GM18508 (cell line): ENCODE data around the gene LYRM4.
A peak's percentile ranks its signal among the peaks of the same experiment; 100 is the strongest.

Experiments used
- ATAC-seq: cut with Tn5 transposase; IDR thresholded peaks from one replicate; pipeline ENCODE4 v1.9.1; 2021; ENCODE audit warnings: moderate number of reproducible peaks; ENCODE audit not compliant: insufficient read depth, unreplicated experiment

Gene LYRM4

DNA sequence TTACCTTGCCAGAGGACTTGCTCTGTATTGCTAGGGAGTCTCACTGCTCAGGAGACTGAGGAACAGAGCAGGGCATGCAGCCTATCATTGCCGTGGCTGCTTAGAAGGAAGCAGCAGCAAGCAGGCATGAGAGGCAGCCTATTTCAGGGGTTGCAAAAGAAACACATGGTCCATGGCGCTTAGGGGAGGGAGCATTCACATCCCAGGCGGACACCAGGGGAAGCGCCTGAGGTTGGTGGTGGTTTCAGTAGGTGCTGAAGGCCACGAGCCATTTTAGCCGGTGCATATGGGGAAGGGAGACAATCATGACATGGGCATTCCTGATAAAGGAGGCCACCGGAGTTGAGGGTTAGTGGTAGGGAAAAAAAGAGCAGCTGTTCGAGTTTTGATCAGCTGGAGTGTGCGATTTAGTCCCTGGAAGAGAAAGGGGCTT is 21.5 kb upstream of the LYRM4 start:
- no peak for ATAC-seq

DNA sequence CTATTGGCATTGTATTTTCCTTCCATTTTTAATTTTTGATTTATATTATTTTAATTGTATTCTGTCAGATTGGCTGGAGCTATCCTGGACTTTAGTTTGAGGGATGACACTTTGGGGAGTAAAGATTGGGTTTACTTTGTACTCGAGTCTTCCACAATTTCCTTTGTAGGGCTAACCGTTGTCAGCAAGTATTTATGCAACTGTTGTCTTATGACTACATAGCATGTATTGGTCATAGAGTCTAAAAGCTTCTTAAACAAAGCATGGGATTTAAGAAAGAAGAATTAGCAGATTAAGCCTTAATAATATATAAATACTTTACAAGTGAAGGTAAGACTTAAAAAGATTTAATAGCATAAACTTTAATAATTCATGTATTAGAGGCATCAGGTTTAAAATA is 20.2 kb upstream of the LYRM4 start:
- ATAC-seq: no peak

DNA sequence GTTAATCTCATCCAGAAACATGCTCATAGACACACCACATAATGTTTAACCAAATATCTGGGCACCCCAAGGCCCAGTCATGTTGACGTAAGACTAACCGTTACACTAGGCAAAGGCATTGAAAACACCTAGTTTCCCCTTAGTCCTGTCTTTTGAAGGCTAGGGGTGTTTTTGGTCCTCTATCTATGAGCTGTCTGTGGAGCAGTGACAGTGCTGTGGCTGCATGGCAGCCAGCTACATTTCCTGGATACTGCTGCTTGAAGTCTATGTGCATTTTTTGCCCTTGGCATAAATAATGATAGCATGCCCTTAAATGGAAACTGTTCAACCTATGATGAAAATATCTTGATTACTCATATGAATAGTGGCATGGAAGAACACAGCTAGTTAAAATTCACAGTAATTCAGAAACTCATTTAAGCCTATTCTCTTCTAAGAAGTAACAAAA is 19.2 kb upstream of the LYRM4 start:
- no peak for ATAC-seq

DNA sequence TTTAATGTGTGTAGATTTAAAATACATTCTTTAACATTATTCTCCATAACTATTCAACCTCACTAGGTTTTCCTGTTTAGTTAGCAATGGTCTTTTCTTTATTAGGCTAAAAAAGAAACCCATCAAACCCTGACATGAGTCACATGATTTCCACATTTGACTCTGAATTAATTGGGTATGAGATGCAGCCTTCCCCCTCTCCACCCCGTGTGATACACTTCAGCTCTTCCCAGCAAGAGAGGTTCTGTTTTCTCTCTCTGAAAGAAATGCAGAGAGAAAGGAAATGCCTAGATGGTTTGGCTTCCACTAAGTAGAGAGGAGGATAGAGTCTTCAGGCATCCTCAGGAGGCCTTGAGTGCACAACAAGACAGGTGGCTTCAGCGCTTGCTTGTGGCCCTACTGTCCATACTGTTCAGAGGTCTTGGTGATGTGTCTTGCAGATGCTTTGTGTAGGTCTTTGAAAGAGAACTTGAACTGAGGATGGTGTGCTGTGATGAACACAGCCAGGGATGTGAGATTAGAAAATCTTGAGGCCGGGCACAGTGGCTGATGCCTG is 17.9 kb upstream of the LYRM4 start:
- ATAC-seq: no peak

DNA sequence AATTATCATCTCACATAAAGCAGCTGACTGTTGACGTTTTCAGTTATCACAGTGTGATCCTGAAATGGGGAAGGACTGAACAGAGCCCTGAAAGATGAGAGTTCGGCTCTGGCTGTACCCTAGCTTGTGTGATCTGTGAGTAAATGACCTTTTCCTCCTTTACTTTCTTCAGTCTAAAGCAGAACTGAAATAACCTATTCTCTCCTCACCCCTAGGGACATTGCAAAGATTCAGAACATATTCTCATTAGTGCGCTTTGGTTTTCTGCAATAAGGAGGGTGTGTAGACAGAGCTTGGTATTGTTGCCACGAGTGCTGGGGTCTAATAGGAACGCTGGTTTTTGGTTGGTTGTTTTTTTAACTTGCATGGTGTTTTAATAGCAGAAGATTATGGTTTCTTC is 17.3 kb upstream of the LYRM4 start:
- ATAC-seq: no peak

DNA sequence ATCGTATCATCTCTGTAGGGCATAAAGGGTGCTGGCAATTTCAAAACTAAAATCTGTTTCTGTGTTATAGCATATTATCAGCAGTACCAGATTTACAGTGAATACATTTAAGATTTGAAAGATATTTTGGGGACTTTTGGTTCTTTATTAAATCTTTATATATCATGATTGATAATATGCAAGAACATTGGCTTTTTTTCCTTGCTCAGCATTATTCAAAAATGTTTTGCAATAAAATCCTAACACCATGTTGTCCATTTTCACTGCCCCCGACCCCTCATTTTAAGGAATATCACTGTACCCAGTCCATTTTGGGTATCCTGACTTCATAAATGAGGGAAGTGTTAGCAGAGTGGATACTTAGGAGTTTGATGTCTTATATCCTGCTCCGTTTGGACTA is 16.8 kb upstream of the LYRM4 start:
- no peak for ATAC-seq

DNA sequence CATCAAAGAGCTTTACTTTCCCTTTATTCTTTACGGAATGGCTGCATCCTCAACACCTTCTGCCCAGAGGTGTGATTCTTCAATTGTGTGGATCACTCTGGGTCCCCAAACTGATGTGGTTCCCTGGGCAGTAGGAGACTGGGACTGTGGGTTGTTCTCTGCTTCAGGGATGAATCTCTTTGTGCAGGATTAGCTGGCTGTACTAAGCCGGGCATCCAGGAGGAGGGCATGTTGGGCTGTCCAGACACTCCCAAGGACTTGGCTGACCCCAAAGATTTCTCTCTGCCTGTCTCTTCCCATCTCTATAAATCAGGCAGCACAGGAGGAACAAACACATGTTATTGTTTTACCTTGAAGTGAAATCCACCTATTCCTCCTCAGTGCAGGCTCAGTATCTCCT is 15.8 kb upstream of the LYRM4 start:
- no peak for ATAC-seq

DNA sequence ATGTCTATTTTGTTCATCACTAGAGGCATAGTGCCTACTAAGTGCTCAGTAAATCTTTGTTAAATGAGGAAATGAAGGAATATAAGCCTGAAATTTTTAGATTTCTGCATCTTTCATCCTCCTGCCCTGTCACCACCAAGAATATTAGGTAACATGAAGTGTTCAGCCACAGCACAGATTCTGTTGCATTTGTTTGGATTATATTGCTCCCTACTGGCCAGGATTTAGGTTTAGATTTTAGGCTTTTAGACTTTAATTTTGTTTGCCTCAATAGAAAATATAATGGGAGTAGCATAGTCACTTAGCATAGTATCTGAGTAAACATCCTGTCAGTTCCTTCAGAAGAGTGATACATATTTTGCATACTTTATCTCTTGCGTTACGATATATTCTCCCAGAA is 14.7 kb upstream of the LYRM4 start:
- ATAC-seq: no peak

DNA sequence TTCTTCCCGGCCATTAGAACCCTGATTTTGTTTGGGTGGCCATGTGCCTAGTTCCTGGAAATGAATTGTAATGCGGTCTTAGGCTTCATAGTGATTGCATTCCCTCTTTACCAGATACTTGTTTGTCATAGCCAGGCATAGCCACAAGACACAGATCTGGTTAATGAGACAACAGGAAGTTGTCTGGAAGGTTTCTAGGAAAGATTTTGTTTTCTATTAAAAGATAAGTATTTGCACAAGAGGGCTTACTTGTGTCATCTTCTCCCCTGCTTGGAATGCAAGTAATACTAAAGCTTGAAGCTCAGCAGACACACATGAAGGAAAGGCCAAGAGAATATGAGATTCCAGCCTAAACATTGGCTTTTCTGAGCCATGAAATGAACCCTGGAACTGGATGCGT is 13.5 kb upstream of the LYRM4 start:
- no peak for ATAC-seq

DNA sequence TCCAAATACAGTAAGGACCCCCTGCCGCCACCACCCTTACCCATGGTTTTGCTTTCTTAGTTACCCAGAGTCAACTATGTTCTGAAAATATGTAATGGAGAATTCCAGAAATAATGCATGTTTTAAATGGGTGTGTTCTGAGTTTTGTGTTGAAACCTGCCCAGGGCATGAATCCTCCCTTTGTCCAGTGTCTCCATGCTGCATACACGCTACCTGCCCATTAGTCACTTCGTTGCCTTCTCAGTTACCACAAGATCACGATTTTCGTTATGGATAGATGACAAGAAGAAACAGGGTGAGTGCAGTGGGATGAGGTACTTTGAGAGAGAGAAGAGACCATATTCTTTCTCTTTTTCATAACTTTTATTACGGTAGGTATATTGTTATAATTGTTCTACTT is 11.2 kb upstream of the LYRM4 start:
- ATAC-seq: no peak

DNA sequence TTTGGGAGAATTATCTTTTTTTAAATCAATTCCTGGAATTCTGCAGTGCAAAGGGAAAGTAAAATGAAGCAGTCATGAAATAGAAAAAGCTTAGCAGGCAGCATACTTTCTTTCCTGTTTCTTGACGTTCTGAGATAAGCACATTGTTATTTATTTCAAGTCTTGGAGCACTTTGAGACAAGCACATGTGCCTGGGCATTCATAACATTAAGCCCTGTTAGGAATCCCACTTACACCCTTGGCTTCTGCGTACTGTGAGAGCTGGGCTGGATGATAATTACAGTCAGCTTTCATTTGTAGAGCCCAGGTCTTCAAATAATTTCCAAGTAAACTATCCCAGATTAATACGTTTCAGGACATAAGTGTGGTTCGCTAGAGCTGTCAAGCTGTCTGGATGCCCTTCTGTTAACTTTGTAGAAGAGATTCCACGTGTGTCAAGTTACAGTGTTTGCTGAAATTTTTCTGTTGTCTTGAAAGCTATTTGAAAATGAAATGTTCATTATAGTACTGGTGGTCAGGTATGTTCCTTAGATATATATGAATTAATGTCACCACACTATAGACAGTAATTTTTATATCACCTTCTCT is 9.4 kb upstream of the LYRM4 start:
- no peak for ATAC-seq

DNA sequence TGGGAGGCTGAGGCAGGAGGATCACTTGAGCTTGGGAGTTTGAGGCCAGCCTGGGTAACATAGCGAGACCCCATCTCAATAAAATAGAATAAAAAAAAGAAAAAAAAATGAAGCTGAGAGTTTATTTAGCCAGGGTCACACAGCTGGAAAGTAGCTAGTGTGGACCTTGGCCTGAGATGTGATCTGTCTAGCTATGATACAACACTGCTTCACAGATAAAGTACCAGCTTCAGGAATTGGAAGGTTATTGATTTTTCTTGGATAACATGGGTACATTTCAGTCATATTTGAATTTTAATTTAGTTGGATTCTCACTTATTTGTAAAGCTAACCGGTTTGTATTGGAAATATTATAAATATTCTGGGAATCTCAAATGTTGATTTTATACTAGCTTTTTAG is 5.7 kb upstream of the LYRM4 start:
- ATAC-seq: no peak

DNA sequence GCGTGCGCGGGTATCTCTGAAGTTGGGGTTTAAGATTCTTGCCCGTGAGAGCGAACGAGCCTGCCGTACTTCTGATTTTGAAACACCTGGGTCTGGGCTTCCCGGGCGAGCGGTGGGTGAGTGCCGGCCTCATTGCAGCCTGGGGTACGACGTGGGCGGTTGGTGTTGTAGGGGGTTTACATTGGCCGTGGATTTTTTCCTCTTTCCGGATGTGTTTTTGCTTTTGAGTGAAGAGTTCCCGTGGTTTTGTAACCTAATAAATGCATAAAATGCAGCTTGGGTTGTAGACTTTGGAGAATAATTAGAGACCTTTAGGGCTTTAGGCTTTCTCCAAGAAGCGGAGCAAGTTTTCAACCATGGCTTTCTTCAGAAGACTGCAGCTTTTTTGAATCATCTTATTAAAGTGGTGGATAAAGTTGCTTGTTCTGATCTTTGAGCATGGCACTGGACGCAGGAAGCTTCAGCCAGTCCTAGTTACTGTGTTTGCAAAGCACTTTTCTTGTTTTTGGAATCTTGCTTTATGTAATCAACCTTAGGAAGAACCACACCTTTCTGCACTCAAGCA is 877 bp upstream of the LYRM4 start:
- no peak for ATAC-seq

DNA sequence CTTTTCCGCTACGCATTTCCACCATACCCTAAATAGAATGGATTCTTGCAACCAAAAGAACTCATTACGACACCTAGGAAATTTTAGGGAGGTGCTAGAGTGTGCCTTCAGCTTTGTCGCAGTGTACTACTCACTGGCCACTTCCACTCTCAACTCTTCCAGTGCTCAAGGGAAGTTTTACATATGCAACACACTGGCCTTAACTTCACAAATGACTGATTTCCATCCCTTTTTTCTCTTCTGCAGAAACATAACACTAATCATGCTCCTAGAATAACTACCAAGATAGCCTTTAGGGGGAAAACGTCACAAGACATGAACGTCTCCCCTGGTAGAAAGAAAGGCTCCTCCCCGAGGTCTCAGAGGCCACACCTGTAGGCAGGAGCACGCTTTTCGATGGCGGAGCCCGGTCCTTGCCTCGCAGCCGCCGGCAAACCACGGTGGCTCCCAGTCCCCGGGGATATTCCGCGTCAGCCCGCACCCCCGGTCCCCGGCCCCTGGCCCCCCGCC is 584 bp downstream of the LYRM4 start:
- ATAC-seq: peak; percentile 43

DNA sequence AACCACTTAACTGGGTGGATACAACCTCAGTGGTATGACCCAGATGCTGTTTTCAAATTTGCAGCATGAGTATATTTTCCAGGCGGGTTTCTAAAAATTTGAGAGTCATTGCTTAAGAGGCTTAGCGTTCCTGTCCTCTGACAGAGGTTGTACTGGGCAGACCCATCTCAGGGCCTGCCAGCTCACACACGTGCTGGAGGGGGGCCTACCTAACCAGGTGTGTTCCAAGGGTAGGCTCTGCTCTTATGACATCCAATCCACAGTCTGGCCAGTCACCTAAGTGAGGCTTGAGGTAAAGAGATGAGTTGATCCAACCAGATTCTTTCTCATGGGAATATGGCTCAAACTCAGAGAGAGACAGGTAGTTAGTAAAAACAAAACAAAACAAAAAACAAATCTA is 1.3 kb downstream of the LYRM4 start:
- no peak for ATAC-seq

DNA sequence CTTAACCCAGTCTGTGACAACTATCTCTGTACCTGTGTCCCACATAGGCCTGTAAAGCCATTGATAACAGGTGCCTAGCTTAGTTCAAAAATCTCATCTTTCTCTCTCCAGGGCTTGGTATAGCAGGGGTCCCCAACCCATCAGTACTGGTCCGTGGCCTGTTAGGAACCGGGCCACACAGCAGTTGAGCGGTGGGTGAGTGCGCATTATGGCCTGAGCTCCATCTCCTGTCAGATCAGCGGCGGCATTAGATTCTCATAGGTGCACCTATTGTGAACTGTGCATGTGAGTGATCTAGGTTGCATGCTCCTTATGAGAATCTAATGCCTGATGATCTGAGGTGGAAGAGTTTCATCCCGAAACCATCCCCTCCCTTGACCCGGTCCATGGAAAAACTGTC is 3.4 kb downstream of the LYRM4 start:
- ATAC-seq: no peak

DNA sequence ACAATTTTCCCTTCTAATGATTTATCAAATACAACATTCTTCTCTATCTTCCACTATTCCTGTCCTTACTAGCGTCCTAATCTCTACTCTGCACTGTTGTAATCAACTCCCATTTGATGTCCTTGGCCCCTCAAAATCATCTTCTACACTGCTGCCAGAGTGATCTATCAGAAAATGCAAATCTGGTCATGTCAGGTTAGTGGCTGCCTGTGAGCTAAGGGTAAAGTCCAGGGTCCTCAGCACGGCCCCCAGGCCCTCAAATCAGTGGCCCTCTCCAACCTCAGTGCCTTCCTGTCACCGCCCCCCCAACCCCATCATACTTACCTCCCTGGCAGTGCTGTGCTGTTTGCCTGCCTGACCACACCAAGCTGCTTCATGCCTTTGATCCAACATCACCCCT is 3.8 kb downstream of the LYRM4 start:
- no peak for ATAC-seq

DNA sequence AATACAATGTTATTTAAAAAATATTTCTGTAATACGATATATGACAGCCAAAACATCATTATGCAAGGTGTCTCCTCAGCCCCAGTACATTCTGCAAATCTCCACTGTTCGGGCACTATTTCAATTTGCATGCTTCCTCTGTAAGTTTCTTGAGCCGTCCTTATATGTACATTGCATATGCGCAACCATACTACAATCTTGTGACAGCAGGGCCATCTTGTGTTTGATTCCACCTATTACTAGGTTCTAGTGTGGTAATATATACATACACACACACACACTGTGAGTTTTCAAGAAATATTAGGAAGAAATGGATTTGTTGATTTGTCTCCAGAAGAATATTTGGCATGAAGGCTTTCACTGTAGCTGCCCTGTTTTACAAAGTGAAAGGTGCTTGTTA is 9.8 kb downstream of the LYRM4 start:
- no peak for ATAC-seq

DNA sequence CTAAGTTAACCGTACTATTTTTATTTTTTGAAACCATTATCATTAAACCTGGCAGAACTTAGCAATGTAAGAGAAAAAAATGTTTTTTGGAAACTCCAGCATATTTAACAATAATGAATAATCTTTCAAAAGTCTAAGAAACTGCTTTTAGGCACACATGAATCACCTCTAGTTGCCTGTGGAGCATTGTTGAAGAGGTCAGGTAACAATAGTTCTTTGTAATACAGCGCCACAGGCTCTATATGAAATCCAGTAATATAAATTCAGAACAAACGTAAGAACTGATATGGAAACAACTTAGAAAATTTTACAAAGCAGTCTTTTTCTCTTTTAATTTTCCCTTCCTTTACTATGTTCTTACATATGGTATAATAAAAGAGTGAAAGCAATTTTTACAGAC is 10.3 kb downstream of the LYRM4 start:
- no peak for ATAC-seq

DNA sequence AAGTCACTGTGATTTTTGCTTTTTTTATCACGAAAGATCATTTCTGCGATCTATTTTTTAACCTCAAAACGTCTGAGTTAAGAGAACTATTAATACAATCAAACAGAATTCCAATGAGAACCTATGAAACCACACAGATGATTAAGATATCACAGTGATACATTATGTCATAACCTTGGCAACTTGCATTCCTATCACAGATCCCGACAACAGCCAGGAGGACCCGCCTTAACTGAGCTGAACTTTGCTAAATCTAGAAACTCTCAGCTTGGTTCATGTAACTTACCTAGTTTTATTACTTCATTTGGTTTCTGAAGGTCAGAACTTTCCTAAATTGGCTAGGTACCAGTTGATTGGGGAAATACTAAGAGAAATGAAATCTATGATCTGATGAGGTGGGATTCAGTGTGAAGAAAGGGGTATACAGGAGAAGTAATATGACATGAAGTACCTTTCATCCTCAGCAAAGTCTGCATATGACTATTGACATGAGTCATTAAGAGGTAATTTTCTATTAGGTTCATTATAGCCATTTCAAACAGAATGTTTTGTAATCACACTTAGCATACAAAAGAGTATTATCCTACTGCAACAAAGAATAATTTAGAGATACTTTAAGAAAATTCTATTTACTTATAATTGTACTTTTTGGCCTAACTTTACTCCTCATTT is 11.2 kb downstream of the LYRM4 start:
- no peak for ATAC-seq

DNA sequence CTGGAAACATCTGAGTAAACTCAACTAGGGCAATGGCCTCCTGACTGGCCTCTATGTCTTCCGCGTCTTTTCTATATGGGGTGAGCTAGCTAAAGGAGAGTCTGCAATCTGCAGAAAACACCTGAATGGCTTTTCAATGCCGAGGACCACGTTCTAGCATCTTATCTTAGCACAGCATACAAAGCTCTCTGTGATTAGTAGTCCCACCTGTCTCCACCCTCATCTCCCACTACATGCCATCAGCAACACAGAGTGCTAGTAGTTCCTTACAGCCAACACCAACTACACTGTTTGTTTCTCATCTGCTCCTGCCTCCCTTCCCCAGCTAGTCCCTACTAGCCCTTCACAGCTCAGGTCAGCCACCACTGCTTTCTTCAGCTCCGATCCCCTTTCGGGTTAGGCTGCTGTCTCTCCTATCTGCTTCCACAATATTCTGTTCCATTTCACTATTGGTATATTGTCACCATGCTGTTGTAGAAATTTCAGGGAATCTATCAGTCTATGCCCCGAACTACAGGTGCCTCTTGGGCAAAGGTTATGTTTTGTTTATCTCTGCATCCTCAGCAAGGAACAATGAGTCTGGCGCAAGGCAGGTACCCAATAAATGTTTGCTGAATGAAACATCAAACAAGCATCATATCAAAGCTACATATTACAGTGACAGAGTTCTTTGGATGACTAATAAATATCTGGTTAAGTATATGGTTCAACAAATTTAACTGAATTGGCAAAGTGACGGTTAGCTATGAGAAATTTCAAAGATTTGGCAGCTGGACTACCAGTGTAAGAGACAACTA is 12.2 kb downstream of the LYRM4 start:
- ATAC-seq: no peak
